ENCODE measurements around the gene ERC2.
A peak's percentile ranks its signal among the peaks of the same experiment; 100 is the strongest.

Gene ERC2

DNA sequence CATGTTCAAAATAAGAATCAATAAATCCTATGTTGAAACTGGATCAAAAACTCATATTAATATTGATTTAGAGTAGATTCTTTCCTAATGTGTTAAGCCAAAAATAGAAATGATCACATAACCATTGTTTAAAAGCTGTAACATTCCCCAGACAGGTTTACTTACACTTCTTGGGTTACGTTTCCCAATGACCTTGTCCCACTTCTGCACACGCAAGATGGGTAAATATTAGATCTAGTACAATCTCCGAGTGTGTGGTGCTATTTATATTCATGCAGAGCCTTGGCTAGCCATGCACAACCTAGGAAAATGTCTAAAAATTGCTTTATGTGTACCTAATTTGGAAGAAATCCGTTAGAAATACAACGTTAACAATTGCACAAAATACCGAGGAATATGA is 39.6 kb downstream of the ERC2 start:
- no peak for DNase-seq

DNA sequence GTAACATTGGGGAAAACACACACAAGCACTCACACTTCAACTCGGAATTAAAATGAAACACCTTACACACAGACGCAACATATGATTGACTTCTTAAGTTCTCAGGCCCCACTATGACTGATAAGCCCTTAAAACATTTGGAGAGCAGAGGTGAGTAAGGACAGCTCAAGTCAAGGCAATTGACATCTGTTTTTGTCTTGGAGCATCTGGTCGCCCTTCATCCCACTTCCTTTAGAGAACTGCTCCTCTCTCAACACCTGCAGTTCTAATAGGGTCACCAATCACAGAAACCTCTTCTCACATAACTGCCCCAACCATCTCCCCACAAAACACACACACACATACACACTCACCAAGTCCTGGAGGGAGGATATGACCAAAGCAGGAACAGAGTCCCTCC is 43.4 kb downstream of the ERC2 start:
- DNase-seq = no peak

GRCh38 chr3:56424336-56424735 is 43.9 kb downstream of the ERC2 start:
- DNase-seq = no peak

GRCh38 chr3:56423661-56424099 is 44.6 kb downstream of the ERC2 start:
- no peak for DNase-seq

GRCh38 chr3:56422316-56422715 is 46.0 kb downstream of the ERC2 start:
- no peak for DNase-seq

GRCh38 chr3:56421205-56421604 is 47.1 kb downstream of the ERC2 start:
- DNase-seq = no peak

DNA sequence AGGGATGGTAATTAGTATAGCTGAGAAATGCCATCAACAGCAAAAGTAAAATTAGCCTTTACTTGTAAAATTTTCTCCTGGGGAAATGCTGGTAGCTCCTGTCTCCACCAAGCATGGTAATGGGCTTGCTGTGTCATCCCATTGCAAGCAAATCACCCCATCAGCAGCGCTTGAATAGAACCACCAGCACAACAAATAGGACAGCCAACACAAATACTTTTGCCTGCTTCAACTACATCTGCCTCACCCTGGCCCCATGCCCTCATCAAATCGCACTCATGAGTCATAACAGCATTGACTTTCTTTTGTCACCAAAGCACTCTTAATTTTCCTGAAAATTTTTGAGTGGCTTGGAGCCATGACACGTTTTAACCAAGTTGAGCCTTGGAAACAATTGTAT is 52.6 kb downstream of the ERC2 start:
- peak in 2 of 56 donors; percentile 13 to 37 for DNase-seq

DNA sequence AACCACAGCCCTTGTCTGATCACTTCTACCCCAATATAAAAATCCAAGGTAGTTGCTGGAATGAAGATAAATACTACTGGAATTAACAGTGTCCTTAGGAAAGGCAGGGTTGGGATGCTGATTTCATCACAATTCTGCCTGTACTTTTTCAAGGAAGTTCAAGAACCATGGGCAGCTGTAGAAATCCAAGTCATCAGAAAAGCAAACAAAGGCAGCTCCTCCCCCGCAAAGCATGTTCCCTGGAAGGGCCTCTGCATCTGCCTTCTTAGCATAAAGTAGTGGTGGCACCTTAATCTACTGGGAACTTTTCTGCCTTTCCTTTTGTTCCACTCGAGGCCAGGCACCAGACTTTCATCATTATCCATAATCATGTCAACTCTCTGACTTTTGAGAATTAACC is 54.4 kb downstream of the ERC2 start:
- DNase-seq = no peak

GRCh38 chr3:56411166-56411565 is 57.1 kb downstream of the ERC2 start:
- peak in 8 of 56 donors; percentile 4 to 26 (median 8) for DNase-seq

DNA sequence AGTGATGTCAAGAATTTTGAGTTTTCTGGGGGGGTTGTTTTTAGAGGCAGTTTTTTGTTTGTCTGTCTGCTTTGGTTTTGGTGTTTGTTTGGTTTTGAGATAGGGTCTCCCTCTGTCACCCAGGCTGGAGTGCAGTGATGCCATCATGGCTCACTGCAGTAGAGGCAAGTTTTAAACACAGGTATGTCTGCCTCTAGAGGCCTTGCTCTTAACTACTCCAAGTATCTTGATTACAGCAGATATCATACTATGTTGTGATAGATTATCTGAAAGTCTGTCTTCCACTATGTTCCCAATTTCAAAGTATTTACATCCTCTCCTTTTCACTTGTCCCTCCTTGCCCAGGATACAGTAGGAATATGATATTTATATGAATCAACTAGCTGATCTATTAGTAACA is 57.7 kb downstream of the ERC2 start:
- DNase-seq = no peak

GRCh38 chr3:56409790-56410189 is 58.5 kb downstream of the ERC2 start:
- DNase-seq = no peak

DNA sequence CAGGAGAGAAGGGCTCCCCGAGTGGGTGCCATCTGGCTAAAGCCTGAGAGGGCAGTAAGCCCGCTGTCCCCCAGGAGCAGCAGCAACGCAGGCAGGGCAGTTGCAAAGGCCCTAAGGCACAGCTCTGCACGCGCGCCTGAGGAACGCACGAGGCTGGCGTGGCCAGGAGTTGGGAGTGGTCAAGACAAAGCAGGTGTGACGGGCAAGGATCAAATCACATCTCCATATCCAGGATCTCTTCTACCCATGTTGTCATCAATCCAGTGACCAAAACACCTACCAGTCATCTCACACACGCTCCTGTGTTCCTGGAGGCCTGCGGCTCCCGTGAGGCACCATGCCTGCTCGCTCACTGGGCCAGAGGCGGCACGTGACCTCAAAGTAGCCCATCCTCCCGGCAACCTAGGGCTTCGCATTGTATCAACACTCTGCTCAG is 59.5 kb downstream of the ERC2 start:
- DNase-seq = no peak

DNA sequence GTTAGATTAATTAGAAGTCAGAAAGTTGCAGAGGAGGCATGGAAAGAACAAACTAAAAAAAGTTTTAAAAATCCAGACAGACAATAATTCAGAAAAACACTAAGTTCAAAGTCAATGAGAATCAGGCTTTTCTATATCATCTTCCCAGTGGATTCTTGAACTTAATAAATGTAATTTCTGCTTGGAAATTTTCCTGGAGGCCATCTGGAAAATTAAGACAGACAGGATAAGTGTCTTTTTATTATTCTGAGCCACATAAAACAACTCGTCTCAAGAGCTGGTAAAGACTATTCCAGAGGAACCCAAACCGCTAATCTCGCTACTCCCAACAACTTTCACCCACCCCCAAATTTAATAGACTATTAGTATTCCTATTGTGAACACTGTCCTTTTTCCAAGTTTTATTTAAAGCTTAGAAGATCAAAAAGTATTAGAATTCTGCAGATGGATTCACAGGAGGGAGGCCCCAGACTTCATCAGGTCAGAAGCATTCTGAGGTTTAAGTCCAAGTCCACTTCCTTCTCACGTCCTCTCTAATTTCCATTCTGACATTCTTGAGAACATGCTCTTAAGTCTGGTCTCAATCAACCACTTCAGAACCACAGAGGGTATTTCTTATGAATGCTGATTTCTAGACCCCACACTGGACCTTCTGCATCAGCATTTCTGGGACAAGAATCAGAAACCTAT is 61.3 kb downstream of the ERC2 start:
- no peak for DNase-seq

GRCh38 chr3:56404884-56405283 is 63.4 kb downstream of the ERC2 start:
- no peak for DNase-seq

DNA sequence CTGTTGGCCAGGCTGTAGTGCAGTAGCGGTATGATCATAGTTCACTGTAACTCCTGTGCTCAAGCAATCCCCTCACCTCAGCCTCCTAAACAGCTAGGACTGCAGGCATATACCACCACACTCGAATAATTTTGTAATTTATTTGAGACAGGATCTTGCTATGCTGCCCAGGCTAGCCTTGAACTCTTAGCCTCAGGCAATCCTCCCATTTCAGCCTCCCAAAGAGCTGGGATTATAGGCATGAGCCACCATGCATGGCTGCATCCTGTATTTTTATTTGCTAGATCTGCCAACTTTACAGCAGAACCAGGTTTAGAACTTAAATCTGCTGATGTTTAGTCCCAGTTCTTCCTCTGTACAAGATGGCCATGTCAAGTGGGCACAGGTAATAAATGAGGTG is 69.6 kb downstream of the ERC2 start:
- DNase-seq = no peak

DNA sequence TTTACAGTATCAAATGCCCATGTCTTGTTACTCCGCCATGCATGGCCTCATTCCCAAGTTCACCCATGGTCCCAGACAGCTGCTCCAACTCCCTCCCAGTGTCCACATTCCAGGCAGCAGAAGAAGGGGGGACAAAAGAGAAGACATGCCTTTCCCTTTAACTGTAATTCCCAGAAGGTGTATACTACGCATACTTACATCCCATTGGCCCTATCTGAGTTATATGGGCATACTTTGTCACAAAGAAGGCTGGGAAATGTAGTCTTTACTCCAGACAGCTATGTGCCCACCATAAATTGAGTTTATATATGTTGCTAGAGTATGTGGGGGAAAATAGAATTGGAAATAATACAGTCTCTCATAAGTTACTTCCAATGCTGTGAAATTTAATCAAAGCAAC is 70.5 kb downstream of the ERC2 start:
- no peak for DNase-seq

DNA sequence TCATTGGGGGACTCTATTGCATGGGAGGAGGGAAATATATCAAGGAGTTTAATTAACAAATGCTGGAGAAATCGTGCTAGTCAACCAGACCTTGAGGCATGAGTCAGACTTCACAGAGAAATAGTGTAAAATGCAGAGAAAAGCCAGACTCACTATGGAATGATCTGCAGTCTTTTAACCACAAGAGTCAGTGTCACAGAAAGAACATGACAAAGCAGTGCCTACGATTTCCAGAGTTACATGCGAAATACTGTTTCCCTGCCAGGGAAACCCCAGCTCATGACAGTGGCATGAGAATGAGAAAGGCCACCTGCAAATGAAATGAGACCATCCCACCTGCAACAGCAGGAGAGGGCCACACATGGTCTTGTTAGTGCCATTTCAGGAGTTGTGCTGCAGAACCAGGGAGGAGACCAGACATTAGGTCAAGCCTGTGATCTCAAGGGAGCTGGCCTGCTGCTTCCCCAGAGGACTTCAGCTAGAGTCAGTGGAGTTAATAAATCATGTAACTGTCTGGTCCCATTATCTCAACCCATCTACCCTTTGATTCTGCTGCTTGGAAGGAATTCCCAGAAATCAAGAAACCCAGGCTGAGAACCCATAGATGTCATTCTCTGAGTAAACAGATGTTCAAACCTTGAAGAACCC is 79.0 kb downstream of the ERC2 start:
- no peak for DNase-seq

- no peak for DNase-seq
Measured at GRCh38 chr3:56383092-56383491, 85.2 kb downstream of the ERC2 start.

DNA sequence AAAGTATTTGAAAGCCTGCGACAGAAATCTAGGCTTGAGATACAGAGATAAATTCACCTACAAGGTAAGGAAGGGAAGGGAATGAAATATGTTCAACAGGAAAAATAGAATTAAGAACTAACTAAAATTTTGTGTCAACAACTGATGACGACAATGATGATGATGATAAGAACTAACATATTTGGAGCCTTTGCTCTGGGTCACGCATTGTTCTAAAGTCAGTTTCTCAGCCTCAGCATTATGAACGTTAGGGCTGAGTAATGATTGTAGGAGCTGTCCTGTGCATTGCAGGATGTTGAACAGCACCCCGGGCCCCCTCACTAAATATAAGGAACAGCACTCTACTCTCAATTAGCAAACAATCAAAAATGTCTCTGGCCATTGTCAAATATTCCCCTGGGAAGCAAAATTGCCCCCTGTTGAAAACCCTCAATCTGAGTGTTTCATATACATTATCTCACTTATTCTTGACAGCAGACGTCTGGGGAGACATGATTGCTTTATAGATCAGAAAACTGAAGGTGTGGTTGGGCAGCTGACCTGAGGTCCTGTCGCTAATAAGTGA is 88.5 kb downstream of the ERC2 start:
- DNase-seq = no peak

GRCh38 chr3:56375654-56376053 is 92.6 kb downstream of the ERC2 start:
- DNase-seq = no peak

DNA sequence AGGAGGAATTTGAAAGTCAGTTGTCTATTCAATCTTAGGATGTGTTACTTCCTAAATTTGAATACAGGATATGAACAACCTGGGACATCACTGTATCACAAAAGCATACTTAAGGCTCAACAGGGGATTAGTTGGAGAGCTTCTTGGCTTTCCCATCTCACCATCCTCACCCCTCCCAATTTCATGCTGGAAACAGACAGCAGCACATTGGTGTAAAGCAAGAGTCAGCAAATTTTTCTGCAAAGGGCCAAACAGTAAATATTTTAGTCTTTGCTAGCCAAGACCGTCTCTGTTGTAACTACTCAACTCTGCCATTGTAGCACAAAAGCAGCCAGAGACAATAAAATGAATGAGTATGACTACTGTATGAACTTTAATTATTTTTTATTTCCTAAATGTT is 94.9 kb downstream of the ERC2 start:
- DNase-seq = no peak

DNA sequence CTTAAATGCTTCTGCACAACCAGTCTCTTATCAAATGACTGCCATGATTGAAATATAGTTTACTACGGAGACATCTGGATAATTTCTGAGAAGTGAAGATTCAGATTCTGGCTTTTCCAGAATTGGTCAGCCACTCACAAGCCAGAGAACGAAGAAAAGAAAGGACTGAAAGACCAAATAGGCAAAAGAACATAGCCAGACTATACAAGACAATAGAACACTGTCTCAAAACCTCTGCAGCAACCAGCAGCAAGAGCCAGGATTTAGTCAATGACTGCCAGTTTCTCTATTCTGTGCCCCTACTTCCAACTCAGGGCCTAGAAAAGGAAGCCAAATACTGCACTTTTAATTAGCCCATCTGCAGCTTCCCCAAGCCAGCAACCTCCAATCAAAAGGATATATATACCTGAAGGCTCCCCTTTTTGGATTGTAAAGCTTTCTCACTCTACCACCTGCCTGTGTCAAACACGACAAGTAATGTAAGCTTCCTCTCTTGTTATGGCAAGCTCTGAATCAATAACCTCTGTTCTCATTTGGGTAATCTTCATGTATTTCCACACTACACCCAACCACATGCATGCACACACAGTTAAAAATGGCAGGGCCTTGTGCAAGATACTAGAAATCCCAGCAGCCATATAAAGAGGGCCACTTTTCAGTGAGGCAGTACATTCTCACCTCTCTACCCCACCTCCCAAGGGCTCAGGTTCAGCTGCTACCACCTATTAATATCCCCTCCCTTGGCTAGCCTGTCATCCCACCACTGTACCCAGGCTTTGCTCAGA is 97.1 kb downstream of the ERC2 start:
- peak in 29 of 56 donors; percentile 2 to 54 (median 19) for DNase-seq
